GM18951 (cell line): ENCODE data around the gene RAPGEF1.
"Not testable (repeated sequence)": the region's sequence is repeated elsewhere in the genome, so short reads cannot be mapped to it uniquely, and the experiment has no call there.

Experiments used
- POLR2A ChIP-seq: IDR thresholded peaks from 4 replicates; pipeline ENCODE4 v1.6.1; 2011; ENCODE audit warnings: mild to moderate bottlenecking; ENCODE audit not compliant: insufficient read length, insufficient read depth; ENCODE audit errors: extremely low read depth
- in situ Hi-C: fragments of 300-500 bp; cut with MboI; formaldehyde crosslinking; loops from one replicate; pipeline ENCODE4 v1.12.0; 2022; ENCODE audit warnings: low sequenced_read_pairs, mixed read lengths, inconsistent platforms; ENCODE audit not compliant: unreplicated experiment

Gene RAPGEF1

DNA sequence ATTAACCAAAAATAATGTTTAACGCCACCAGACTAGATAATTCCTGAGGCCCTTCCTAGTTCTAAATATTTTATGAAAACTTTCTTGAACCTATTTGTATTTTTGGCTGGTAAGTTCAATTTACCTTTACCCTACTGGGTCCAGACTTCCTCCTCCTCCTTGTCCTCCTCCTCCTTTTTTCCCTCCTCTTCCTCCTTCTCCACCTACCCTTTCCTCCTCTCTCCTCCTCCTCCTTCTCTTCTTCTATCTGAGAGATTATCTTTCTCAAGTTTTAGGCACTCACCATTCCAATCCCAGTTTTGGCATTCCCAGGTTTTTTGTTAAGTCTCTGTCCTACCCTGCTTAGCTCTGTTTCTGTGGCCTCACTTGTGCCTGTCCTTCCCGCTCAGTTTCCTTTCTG is 24.7 kb upstream of the RAPGEF1 start:
- no peak for TF ChIP-seq POLR2A
- in situ Hi-C loops, result loop anchor here (10.0 kb wide), 1 partner anchor 470 kb away; no protein-coding TSS in a partner anchor

DNA sequence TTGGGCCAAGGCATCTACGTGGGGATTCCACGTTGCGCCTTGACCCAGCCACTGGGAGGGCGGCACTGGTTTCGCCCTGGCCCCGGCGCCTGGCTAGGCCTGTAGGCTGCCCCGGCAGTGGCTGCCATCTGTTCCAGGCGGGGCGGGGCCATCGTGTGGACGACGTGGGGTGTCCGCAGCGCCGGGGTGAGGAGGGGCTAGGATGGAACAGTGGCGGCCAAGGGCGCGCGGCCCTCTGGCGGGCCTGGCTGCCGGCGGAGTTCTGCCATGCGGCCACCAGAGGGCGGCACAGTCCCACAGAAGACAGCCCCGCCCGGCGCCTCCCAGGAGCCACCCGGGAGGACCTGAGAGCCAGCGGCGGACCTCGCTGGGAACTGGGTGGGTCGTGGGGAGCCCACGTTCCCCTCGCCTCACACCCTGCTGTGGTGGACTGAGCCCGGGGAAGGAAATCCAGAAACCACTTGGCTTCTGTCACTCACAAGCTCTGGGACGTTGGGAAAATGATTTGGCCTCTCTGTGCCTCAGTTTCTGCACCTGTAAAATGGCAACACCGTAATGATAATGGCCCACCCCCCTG is 22.6 kb upstream of the RAPGEF1 start:
- TF ChIP-seq POLR2A, result no peak
- in situ Hi-C loops, result loop anchor here (10.0 kb wide), 1 partner anchor 472 kb away; no protein-coding TSS in a partner anchor

DNA sequence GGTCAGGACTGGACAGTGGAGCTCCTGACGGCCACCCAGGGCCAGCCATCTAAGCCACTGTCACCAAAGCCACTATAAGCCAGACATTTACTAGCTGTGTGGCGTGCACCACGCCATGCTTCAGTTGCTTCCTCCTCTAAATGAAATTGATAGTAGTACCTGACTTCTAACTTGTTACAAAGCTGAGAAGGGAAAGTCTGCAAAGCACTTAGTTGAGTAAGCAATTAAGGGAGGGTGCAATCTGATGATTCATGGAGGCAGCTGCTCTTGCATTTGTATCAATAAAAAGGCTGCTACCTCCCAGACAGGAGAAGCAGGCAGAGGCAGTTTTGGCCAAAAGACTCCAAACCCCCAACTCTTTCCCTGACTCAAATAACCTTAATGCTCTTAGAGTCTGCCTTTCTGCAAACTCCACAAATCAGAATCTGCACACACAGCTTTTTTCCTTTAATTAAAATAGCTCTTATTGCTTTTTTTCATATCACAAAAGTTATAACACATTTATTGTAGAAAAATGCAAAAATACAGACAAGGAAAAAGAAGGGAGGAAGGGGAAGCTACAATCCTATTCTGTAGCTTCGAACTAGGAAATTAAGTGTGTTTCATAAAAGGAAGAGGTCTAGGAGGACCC is 19.3 kb upstream of the RAPGEF1 start:
- no peak for TF ChIP-seq POLR2A
- in situ Hi-C loops, result no loop called here

DNA sequence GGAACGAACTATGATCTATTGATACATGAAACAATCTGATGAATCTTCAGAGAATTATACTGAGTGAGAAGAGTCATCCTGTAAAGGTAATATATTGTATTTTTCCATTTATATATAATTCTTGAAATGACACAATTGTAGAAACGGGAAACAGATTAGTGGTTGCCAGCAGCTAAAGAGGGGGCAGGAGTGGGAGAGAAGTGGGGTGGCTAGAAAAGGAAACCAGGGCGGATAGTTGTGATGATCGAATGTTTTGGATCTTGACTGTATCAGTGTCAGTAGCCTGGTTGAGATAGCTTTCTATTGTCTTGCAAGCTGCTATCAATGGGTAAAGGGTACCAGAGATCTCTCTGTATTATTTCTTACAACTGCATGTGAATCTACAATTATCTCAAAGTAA is 17.7 kb upstream of the RAPGEF1 start:
- in situ Hi-C loops, result no loop called here
- TF ChIP-seq POLR2A, result no peak

DNA sequence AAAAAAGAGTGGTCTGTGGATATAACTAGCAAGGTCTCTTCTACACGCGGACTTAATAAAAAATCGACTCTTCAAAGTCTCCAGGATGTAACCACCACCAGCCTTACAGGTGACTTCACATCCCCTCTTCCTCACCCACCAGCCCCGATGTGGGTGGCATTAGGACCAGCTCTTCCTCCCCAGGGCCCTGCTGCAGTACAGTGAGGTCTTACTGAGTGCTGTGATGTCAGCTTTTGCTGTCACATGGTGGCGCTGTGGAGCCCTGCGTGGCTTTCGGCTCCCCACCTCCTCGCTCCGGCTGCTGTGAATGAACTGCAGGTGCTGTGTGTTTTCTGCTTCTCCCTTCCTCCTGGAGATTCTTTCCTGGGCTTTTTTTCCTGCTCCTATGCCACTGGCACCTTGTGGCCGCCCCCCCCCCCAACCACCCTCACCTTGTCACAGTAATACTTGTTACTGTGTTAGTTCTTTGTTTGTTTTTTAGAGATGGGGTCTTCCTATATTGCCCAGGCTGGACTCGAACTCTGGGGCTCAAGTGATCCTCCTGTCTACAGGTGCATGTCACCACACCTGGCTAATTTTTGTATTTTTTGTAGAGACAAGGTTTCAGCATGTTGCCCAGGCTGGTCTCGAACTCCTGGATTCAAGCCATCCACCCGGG is 15.8 kb upstream of the RAPGEF1 start:
- in situ Hi-C loops, result no loop called here
- no peak for TF ChIP-seq POLR2A

DNA sequence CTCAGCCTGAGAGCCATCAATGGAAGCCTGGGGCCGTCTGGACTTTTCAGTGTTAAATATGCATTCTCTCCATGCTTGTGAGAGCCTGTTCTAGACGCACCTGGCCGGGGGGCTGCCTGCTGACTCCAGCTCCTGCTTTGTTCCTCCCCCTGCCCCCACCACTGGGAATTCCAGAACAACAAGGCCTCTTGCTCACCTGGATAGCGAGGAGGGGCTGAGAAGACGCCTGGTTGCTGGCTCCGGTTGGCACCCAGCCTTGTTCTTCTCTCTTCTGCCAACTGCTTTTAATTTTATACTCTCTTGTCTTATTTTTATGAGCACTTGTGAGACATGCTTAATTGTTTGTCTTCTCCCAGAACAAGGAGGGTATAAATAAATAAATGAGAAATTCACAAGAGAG is 15.0 kb upstream of the RAPGEF1 start:
- TF ChIP-seq POLR2A, result no peak
- in situ Hi-C loops, result no loop called here

DNA sequence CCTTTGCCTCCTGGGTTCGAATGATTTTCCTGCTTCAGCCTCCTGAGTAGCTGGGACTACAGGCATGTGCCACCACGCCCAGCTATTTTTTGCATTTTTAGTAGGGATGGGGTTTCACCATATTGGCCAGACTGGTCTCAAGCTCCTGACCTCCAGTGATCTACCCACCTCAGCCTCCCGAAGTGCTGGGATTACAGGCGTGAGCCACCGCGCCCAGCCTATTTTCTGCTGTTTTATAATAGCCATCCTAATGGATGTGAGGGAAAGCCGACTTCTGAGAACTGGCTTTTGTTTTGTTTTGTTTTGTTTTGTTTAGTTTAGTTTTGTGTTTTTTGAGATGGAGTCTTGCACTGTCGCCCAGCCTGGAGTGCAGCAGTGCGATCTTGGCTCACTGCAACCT is 13.9 kb upstream of the RAPGEF1 start:
- in situ Hi-C loops, result not testable (repeated sequence)

DNA sequence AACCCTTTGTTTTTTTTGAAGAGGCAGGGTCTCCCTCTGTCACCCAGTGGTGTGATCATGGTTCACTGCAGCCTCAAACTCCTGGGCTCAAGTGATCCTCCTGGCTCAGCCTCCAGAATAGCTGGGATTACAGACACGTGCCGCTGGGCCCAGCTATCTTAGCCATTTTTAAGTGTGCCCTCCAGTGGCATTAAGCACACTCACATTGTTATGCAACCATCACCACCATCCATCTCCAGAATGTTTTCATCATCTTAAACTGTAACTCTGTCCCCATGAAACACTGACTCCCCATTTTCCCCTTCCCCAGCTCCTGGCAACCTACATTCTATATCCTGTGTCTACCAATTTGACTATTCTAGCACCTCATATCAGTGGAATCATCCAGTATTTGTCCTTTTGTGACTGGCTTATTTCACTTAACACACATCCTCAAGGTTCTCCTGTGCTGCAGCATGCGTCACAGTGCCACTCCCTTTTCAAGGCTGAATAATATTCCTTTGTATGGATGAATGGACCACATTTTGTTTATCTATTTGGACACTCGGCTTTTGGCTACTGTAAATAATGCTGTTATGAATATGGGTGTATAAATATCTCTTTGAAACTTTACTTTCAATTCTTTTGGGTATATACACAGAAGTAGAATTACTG is 12.5 kb upstream of the RAPGEF1 start:
- in situ Hi-C loops, result no loop called here
- no peak for TF ChIP-seq POLR2A

DNA sequence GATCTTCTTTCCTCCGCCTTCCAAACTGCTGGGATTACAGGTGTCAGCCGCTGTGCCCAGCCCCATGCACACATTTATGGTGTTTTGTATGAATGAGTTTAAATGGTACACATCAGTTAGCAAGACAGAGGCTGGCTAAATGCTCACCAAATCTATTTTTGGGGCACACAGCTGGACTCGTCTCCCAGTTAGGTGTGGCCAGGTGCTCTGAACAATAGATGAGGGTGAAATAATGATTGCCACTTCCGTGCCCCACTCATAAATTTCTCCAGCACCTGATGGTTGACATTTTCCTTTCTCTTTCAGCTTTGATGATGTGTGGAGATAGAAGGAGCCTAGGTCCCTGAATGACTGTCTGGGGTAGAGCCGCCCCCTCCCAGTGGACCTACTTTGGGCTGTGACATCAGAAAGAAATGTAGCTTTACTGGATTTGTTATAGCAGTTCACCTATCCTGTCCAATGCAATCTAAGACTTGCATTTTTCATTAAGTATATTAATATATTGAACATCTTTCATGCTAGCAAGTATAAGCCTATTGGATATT is 8.6 kb upstream of the RAPGEF1 start:
- TF ChIP-seq POLR2A, result no peak
- in situ Hi-C loops, result loop anchor here (10.0 kb wide), 1 partner anchor 404 kb away; no protein-coding TSS in a partner anchor

DNA sequence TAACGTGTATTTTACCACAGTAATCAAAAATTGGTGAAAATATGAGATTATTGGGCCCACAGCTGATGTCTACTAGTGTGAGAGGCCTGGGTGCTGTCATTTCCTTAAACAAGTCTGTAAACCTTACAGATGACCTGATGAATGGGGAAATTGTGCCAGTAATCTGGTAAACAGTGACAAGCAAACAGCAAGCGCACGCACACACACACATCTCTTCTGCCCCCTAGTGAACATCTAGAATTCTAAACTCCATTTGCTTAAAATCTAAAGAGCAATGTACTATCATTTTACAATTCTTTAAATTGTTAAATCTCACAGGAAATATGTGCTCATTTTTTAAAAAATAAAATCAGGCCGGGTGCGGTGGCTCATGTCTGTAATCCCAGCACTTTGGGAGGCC is 7.5 kb upstream of the RAPGEF1 start:
- in situ Hi-C loops, result loop anchor here (10.0 kb wide), 1 partner anchor 403 kb away; no protein-coding TSS in a partner anchor
- no peak for TF ChIP-seq POLR2A

DNA sequence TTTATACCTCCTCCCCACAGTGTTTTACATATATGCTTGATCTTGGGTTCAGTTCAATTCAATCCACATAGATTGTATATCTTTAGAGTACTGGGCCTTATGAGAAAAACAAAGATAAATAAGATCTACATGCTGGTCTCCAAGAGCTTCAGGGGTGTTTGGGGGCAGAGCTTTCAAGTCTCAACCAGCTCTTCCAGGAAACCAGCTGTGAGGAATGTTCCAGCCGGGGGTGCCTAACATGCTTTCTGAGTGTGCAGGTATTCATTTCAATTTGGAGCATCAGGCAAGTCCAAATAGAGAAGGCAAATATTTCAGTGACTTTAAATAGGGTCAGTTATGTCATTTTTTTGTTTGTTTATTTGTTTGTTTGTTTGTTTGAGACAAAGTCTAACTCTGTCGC is 5.7 kb upstream of the RAPGEF1 start:
- no peak for TF ChIP-seq POLR2A
- in situ Hi-C loops, result loop anchor here (10.0 kb wide), 1 partner anchor 401 kb away; no protein-coding TSS in a partner anchor

DNA sequence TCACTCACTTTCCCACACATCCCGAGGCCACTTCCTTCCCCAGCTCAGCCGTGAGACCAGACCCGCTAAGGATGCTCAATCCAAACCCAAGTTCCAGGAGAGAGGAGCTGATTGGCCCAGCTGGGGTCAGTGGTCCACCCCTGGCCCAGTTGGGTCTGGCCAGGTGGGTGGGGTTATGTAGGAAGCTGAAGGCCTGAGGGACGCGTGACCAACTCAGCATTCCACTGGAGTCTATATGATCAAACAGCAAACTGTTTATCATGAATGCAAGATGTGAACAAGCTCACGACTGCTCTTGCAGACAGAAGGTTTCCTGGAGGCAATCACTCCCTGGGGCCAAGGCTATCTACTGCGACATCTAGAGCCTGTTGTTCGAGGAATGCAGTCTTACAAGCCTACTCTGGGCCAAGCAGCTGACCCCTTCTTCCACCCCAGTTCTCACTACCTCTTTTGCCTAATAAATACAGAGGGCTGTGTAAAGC is 4.9 kb upstream of the RAPGEF1 start:
- no peak for TF ChIP-seq POLR2A
- in situ Hi-C loops, result loop anchor here (5.0 to 10.0 kb wide), 2 partner anchors 147 to 400 kb away; no protein-coding TSS in a partner anchor

DNA sequence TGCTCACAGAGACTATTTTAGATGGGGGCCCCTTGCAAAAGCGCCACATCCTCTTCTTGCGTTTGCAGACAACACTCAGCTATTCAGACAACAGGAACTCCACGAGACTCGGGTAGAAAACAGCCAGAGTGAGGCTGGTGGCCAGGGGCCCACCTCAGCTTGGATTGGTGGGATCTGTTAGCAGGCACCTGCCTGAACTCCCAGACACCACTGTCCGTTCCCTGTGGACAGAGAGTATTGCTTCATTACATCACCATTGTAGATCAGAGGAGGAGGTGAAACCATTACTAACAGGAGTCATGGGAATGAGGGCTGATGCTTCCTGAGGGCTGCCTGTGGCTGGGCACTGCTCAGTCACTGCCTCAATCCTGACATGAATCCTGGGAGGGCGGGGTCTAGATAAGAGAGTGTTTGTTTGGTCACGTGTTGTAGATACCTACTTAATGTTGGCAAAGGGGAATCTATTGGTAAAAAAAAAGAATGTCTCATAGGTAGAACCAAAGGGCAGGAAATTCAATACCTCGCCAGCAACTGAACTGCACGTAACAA is 4.4 kb upstream of the RAPGEF1 start:
- in situ Hi-C loops, result loop anchor here (5.0 to 10.0 kb wide), 2 partner anchors 147 to 399 kb away; no protein-coding TSS in a partner anchor

DNA sequence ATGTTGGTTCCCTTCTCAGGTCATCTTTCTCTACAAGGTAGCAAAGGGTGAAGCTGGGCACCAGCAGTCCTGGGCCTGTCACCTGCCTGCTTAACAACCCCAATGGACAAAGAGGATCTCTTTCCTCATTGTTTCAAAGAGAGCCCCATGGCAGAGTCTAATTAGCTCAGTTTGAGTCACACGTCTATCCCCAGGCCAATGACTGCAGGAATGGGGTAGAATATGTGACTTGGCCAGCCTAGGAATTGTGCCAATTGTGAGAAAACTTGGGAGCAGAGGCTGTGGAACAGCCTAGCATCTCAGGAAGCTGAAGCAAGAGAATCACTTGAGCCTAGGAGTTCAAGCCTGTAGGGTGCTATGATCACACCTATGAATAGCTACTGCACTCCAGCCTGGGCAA is 3.6 kb upstream of the RAPGEF1 start:
- in situ Hi-C loops, result loop anchor here (5.0 to 10.0 kb wide), 2 partner anchors 146 to 399 kb away; no protein-coding TSS in a partner anchor
- TF ChIP-seq POLR2A, result no peak

More for the DNA sequence above, 4.4 kb upstream of the RAPGEF1 start:
- TF ChIP-seq POLR2A, result no peak
